PC-3 (cell line): ENCODE data around the gene CABLES1. TPM values are rescaled to one million over a fixed set of nuclear protein-coding genes. Genes with fewer than 3 reads are reported as not detected.
A peak's percentile ranks its signal among the peaks of the same experiment; 100 is the strongest.

Experiments used
- ATAC-seq: fragments of 200-7000 bp; cut with Tn5 transposase; 2 replicates; pipeline ENCODE4 v1.9.1; 2020; ENCODE audit warnings: mild to moderate bottlenecking, moderate library complexity
- BruUV-seq: library from RNA; stranded (reverse); fragments of 400-500 nt; replicated peaks from 2 replicates; lab custom pipeline; 2021; lab: Mats Ljungman, UMichigan
- CTCF ChIA-PET: fragments of 300-600 bp; sonication (Branson Sonifier 250); formaldehyde crosslinking; loops from one replicate; lab custom pipeline; 2022; ENCODE audit warnings: antibody characterized with exemption; lab: Charles Lee
- POLR2A ChIA-PET: fragments of 300-600 bp; sonication (Branson Sonifier 250); formaldehyde crosslinking; loops from one replicate; lab custom pipeline; 2022; ENCODE audit warnings: antibody characterized with exemption; ENCODE audit not compliant: unreplicated experiment; lab: Charles Lee
- DNase-seq: peaks from one replicate; pipeline ENCODE4 v3.0.0-alpha.2; 2015
- H2AFZ ChIP-seq: fragments of 300-600 bp; sonication (generic); 2 replicates; pipeline ENCODE4 v1.6.0; 2016; ENCODE audit warnings: antibody characterized with exemption, low read length
- H3F3A ChIP-seq: fragments of 300-600 bp; sonication (generic); one replicate; pipeline ENCODE4 v1.6.0; 2017; ENCODE audit warnings: antibody characterized with exemption, low read length, control low read depth, mild to moderate bottlenecking; ENCODE audit not compliant: unreplicated experiment
- H3K27ac ChIP-seq: fragments of 300-600 bp; sonication (generic); 2 replicates; pipeline ENCODE4 v1.5.1; 2016; ENCODE audit warnings: mild to moderate bottlenecking, low read length
- H3K27me3 ChIP-seq: fragments of 300-600 bp; sonication (generic); 2 replicates; pipeline ENCODE4 v1.6.1; 2016; ENCODE audit warnings: low read length, mixed read lengths
- H3K36me3 ChIP-seq: fragments of 300-600 bp; sonication (generic); 2 replicates; pipeline ENCODE4 v1.6.1; 2016; ENCODE audit warnings: low read depth, mixed run types, low read length, mixed read lengths
- H3K4me1 ChIP-seq: fragments of 300-600 bp; sonication (generic); 2 replicates; pipeline ENCODE4 v1.5.1; 2016; ENCODE audit warnings: low read length; ENCODE audit not compliant: insufficient read depth
- H3K4me2 ChIP-seq: fragments of 300-600 bp; sonication (generic); 2 replicates; pipeline ENCODE4 v1.6.0; 2016; ENCODE audit warnings: low read length
- H3K4me3 ChIP-seq: fragments of 300-600 bp; sonication (generic); 2 replicates; pipeline ENCODE4 v1.5.1; 2016; ENCODE audit warnings: mild to moderate bottlenecking, low read length, mixed read lengths
- H3K79me2 ChIP-seq: fragments of 300-600 bp; sonication (generic); 2 replicates; pipeline ENCODE4 v1.6.1; 2017; ENCODE audit warnings: low read length, mixed read lengths
- H3K9ac ChIP-seq: fragments of 300-600 bp; sonication (generic); 2 replicates; pipeline ENCODE4 v1.6.0; 2016; ENCODE audit warnings: mild to moderate bottlenecking, low read length
- H3K9me2 ChIP-seq: fragments of 300-600 bp; sonication (generic); replicated peaks from 2 replicates; pipeline ENCODE4 v1.6.1; 2016; ENCODE audit warnings: mixed run types, low read length, mixed read lengths
- H3K9me3 ChIP-seq: fragments of 300-600 bp; sonication (generic); 2 replicates; pipeline ENCODE4 v1.6.1; 2016; ENCODE audit warnings: low read length, mixed read lengths
- H4K20me1 ChIP-seq: fragments of 300-600 bp; sonication (generic); 2 replicates; pipeline ENCODE4 v1.6.1; 2016; ENCODE audit warnings: low read length, mixed read lengths
- CTCF ChIP-seq: fragments of 300-600 bp; sonication (generic); conservative IDR thresholded peaks from 2 replicates; pipeline ENCODE4 v1.5.1; 2017; ENCODE audit warnings: antibody characterized with exemption, low read depth, mild to moderate bottlenecking, low read length
- EZH2 ChIP-seq: fragments of 300-600 bp; sonication (generic); IDR thresholded peaks from one replicate; pipeline ENCODE4 v1.6.1; 2017; ENCODE audit warnings: antibody characterized with exemption, mild to moderate bottlenecking, low read length; ENCODE audit not compliant: unreplicated experiment
- EZH2phosphoT487 ChIP-seq: fragments of 300-600 bp; sonication (generic); IDR thresholded peaks from 2 replicates; pipeline ENCODE4 v1.6.1; 2018; ENCODE audit warnings: mild to moderate bottlenecking, antibody characterized with exemption, low read length, borderline replicate concordance
- intact Hi-C: fragments of 100-400 bp; cut with micrococcal nuclease; formaldehyde crosslinking; loops from 2 replicates; pipeline ENCODE4 v1.9.0; 2023
- total RNA-seq: library from RNA; depleted of rRNA; stranded (reverse); fragments of >200 nt; gene quantifications from 2 replicates; pipeline ENCODE4 v1.2.3, GENCODE V29; 2014

CABLES1 gene
- total RNA-seq, 1 experiment from 2014 or later = 18.6 TPM

GRCh38 chr18:23141104-23141999 is 6.1 kb downstream of the CABLES1 start:
- no TSS peak for BruUV-seq
- Histone ChIP-seq H3K36me3 (no peaks in the 10 kb centered on the region), H2AFZ (no peak overlapping the region), H3K4me3 (no peak overlapping the region), H3K79me2 (peaks cover 79% of the 10 kb centered on the region), H3K27me3 (no peaks in the 10 kb centered on the region), H4K20me1 (peaks cover 26% of the 10 kb centered on the region; the same call in 1 of the 2 replicates), H3K9me2 (no peaks in the 10 kb centered on the region), H3F3A (peaks cover 5% of the 10 kb centered on the region), H3K9ac (no peak overlapping the region), H3K27ac (peak overlapping the region; percentile 91; the same call in 1 of the 2 replicates), H3K9me3 (no peaks in the 10 kb centered on the region), H3K4me2 (no peak overlapping the region), H3K4me1 (peaks cover 54% of the 10 kb centered on the region)
- no peak for ATAC-seq
- TF ChIP-seq EZH2phosphoT487 (no peak), CTCF (no peak), EZH2 (no peak)
- POLR2A ChIA-PET = interaction anchor here (0.6 kb wide), 1 partner anchor 34 kb away, joined by 18 read pairs; no protein-coding TSS in a partner anchor
- DNase-seq = no peak
- CTCF ChIA-PET = no interaction called here
- intact Hi-C loops = loop anchor here (5.0 kb wide), 1 partner anchor 86 kb away; no protein-coding TSS in a partner anchor

GRCh38 chr18:23142251-23142929 is 7.1 kb downstream of the CABLES1 start:
- intact Hi-C loops = loop anchor here (5.0 kb wide), 1 partner anchor 85 kb away; no protein-coding TSS in a partner anchor
- H3K36me3 ChIP-seq = no peaks in the 10 kb centered on the region
- H3K4me2 ChIP-seq = peak overlapping the region; percentile 72
- peak overlapping the region; percentile 91 for H3K27ac ChIP-seq
- H4K20me1 ChIP-seq = peaks cover 20% of the 10 kb centered on the region; the same call in 1 of the 2 replicates
- TF ChIP-seq CTCF (no peak), EZH2phosphoT487 (no peak), EZH2 (no peak)
- no peaks in the 10 kb centered on the region for H3K9me2 ChIP-seq
- peaks cover 46% of the 10 kb centered on the region for H3K4me1 ChIP-seq
- peak overlapping the region; percentile 61 for H3K9ac ChIP-seq
- no peaks in the 10 kb centered on the region for H3K27me3 ChIP-seq
- ATAC-seq = peak; percentile 73
- H3K4me3 ChIP-seq = 0 out of 2 replicates have a peak overlapping the region, but pooled peaks have one; percentile 5
- no TSS peak for BruUV-seq
- no peak overlapping the region for H2AFZ ChIP-seq
- H3K79me2 ChIP-seq = peaks cover 77% of the 10 kb centered on the region
- ChIA-PET POLR2A (no interaction called here), CTCF (no interaction called here)
- H3F3A ChIP-seq = peaks cover 5% of the 10 kb centered on the region
- no peaks in the 10 kb centered on the region for H3K9me3 ChIP-seq
- peak; percentile 90 for DNase-seq
